MCF 10A (cell line): Measurements from ENCODE around the gene UBXN4. TPM values are rescaled to one million over a fixed set of nuclear protein-coding genes. Genes with fewer than 3 reads are reported as not detected.

Experiments
- BruUV-seq: library from RNA; stranded (reverse); fragments of 400-500 nt; replicated peaks from 2 replicates; lab custom pipeline; 2021; lab: Mats Ljungman, UMichigan
- CTCF ChIA-PET: fragments of 300-600 bp; sonication (Branson Sonifier 250); formaldehyde crosslinking; extraction: SDS; loops from one replicate; lab custom pipeline; 2021; ENCODE audit warnings: antibody characterized with exemption, inconsistent platforms; lab: Yijun Ruan, JAX
- POLR2A ChIA-PET: fragments of 300-600, 350-650 bp; sonication (Branson Sonifier 250); formaldehyde crosslinking; extraction: SDS; loops from one replicate; lab custom pipeline; 2020; ENCODE audit warnings: antibody characterized with exemption, inconsistent platforms; lab: Yijun Ruan, JAX
- DNase-seq: peaks from one replicate; pipeline ENCODE4 v3.0.0-alpha.2; 2018; ENCODE audit not compliant: unreplicated experiment
- H3K27ac Mint-ChIP-seq: one replicate; pipeline ENCODE4 v1.8.0; 2022; ENCODE audit warnings: mild to moderate bottlenecking, low read depth, mixed read lengths; ENCODE audit not compliant: unreplicated experiment
- H3K27me3 Mint-ChIP-seq: one replicate; pipeline ENCODE4 v1.8.0; 2022; ENCODE audit warnings: mixed read lengths; ENCODE audit not compliant: insufficient read depth, unreplicated experiment
- H3K36me3 Mint-ChIP-seq: one replicate; pipeline ENCODE4 v1.8.0; 2022; ENCODE audit warnings: mild to moderate bottlenecking, moderate library complexity, mixed read lengths; ENCODE audit not compliant: insufficient read depth, unreplicated experiment
- H3K4me1 Mint-ChIP-seq: one replicate; pipeline ENCODE4 v1.8.0; 2022; ENCODE audit warnings: mixed read lengths; ENCODE audit not compliant: insufficient read depth, unreplicated experiment
- H3K4me3 Mint-ChIP-seq: one replicate; pipeline ENCODE4 v1.8.0; 2022; ENCODE audit warnings: mild to moderate bottlenecking, moderate library complexity, mixed read lengths; ENCODE audit not compliant: unreplicated experiment
- H3K9me3 Mint-ChIP-seq: one replicate; pipeline ENCODE4 v1.8.0; 2022; ENCODE audit warnings: mixed read lengths; ENCODE audit not compliant: unreplicated experiment
- CTCF ChIP-seq: fragments of 200-600 bp; IDR thresholded peaks from one replicate; pipeline ENCODE4 v1.8.0; 2022; ENCODE audit warnings: antibody characterized with exemption, mild to moderate bottlenecking; ENCODE audit not compliant: unreplicated experiment
- intact Hi-C: fragments of 100-400 bp; cut with micrococcal nuclease; formaldehyde crosslinking; loops from 2 replicates; pipeline ENCODE4 v1.14.1; 2022
- total RNA-seq: library from RNA; stranded (reverse); gene quantifications from 2 replicates; pipeline ENCODE4 v1.2.3, GENCODE V29; 2022

The UBXN4 gene
- total RNA-seq, 1 experiment from 2014 or later = 79.0 TPM

- TF ChIP-seq CTCF = no peak
- H3K36me3 Mint-ChIP-seq = peaks cover 96% of the 10 kb centered on the region
These were observed 13.9 kb downstream of the UBXN4 start for GRCh38 chr2:135755573-135755972.

GRCh38 chr2:135756692-135757091, 15.0 kb downstream of the UBXN4 start:
- ChIA-PET POLR2A (interaction anchor here (0.9 to 1.3 kb wide), 2 partner anchors 10 to 29 kb away, joined by 3 to 9 read pairs; no protein-coding TSS in a partner anchor), CTCF (no interaction called here)
- peaks cover 87% of the 10 kb centered on the region for H3K36me3 Mint-ChIP-seq
- no peaks in the 10 kb centered on the region for H3K4me1 Mint-ChIP-seq
- TF ChIP-seq CTCF = no peak
- H3K27ac Mint-ChIP-seq = no peak overlapping the region
- intact Hi-C loops = no loop called here
- DNase-seq = no peak
- no TSS peak for BruUV-seq
- H3K4me3 Mint-ChIP-seq = no peak overlapping the region
- H3K9me3 Mint-ChIP-seq = no peaks in the 10 kb centered on the region
- H3K27me3 Mint-ChIP-seq = no peaks in the 10 kb centered on the region

More at GRCh38 chr2:135755573-135755972, 13.9 kb downstream of the UBXN4 start:
- no peak overlapping the region for H3K4me3 Mint-ChIP-seq
- POLR2A ChIA-PET = interaction anchor here (0.7 to 1.7 kb wide), 5 partner anchors 8 to 30 kb away, joined by 3 to 9 read pairs (median 4); no protein-coding TSS in a partner anchor
- no peak for DNase-seq
- H3K4me1 Mint-ChIP-seq = no peaks in the 10 kb centered on the region
- CTCF ChIA-PET = interaction anchor here (0.8 to 1.5 kb wide), 3 partner anchors 11 to 42 kb away, joined by 4 to 6 read pairs (median 4); no protein-coding TSS in a partner anchor
- H3K27me3 Mint-ChIP-seq = no peaks in the 10 kb centered on the region
- no peaks in the 10 kb centered on the region for H3K9me3 Mint-ChIP-seq
- H3K27ac Mint-ChIP-seq = no peak overlapping the region
- intact Hi-C loops = no loop called here
- BruUV-seq = no TSS peak

GRCh38 chr2:135762022-135762421, 20.4 kb downstream of the UBXN4 start:
- BruUV-seq = no TSS peak
- H3K9me3 Mint-ChIP-seq = no peaks in the 10 kb centered on the region
- no peaks in the 10 kb centered on the region for H3K27me3 Mint-ChIP-seq
- CTCF ChIA-PET = interaction anchor here (0.7 to 2.8 kb wide), 7 partner anchors 17 to 772 kb away, joined by 3 to 8 read pairs (median 4); no protein-coding TSS in a partner anchor
- DNase-seq = no peak
- no peak overlapping the region for H3K4me3 Mint-ChIP-seq
- no peak for TF ChIP-seq CTCF
- H3K4me1 Mint-ChIP-seq = no peaks in the 10 kb centered on the region
- POLR2A ChIA-PET = interaction anchor here (1.2 to 1.4 kb wide), 3 partner anchors 12 to 710 kb away, joined by 3 to 4 read pairs (median 3); partner anchors contain the start of gene RAB3GAP1
- intact Hi-C loops = no loop called here
- H3K27ac Mint-ChIP-seq = no peak overlapping the region
- peaks cover 90% of the 10 kb centered on the region for H3K36me3 Mint-ChIP-seq

GRCh38 chr2:135762530-135762929, 20.9 kb downstream of the UBXN4 start:
- intact Hi-C loops = no loop called here
- POLR2A ChIA-PET = interaction anchor here (1.0 to 1.4 kb wide), 4 partner anchors 10 to 710 kb away, joined by 3 to 4 read pairs (median 3); partner anchors contain the start of gene RAB3GAP1
- no peak for TF ChIP-seq CTCF
- Mint-ChIP-seq H3K4me1 (no peaks in the 10 kb centered on the region), H3K4me3 (no peak overlapping the region), H3K27ac (no peak overlapping the region), H3K9me3 (no peaks in the 10 kb centered on the region), H3K36me3 (peaks cover 90% of the 10 kb centered on the region), H3K27me3 (no peaks in the 10 kb centered on the region)
- CTCF ChIA-PET = interaction anchor here (0.7 to 2.8 kb wide), 8 partner anchors 17 to 773 kb away, joined by 3 to 8 read pairs (median 4); no protein-coding TSS in a partner anchor
- DNase-seq = no peak
- no TSS peak for BruUV-seq
